A673 (cell line): ENCODE results near the gene SLC43A1.

ENCODE experiments used
- CTCF ChIP-seq: fragments of 300-800, 200-600 bp; sonication (generic); conservative IDR thresholded peaks from 2 replicates; pipeline ENCODE4 v1.5.1; 2017; ENCODE audit warnings: low read depth, mild to moderate bottlenecking, antibody characterized with exemption, low read length, moderate library complexity, mixed read lengths
- EZH2 ChIP-seq: fragments of 200-600 bp; sonication (generic); IDR thresholded peaks from 2 replicates; pipeline ENCODE4 v1.6.1; 2017; ENCODE audit warnings: borderline replicate concordance, low read depth, mild to moderate bottlenecking, mixed read lengths, antibody characterized with exemption, low read length; ENCODE audit not compliant: poor library complexity, severe bottlenecking

- TF ChIP-seq CTCF (peak; percentile 90), EZH2 (no peak)
These were observed 21.7 kb downstream of the SLC43A1 start for GRCh38 chr11:57493507-57494503.
